ENCODE data around the gene PDE10A. TPM values are rescaled to one million over a fixed set of nuclear protein-coding genes. Genes with fewer than 3 reads are reported as not detected.

PDE10A gene
- polyA plus RNA-seq, 3 donors: not detected

DNA sequence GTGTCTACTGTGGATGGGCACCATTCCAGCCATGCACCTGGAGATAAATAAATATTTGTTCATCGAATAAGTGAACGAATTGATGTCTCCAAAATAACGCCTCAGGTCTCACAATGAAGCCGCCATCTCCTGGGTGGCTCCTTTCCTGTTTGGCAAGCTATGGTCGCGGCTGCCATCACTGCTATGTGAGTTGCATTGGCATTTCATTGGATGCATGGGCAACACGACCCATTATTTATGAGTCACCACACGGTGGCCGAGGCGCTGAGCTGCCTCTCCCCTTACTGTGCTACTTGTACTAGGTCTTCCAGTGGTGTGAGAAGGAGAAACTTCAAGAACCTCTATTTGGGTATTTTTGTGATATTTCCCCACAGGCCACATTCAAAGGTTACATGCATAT is 21.3 kb upstream of the PDE10A start:
- Histone ChIP-seq H3K36me3 (replicated peaks in 1 of 2; ENCODE audit: control insufficient read depth in 1 of 2, insufficient read depth in 2 of 2, low read length in 2 of 2) (no peaks in the 10 kb centered on the region), H3K79me2 (ENCODE audit: insufficient read depth, low read length) (no peaks in the 10 kb centered on the region), H3K27me3 (ENCODE audit: control insufficient read depth in 2 of 2, insufficient read depth in 2 of 2, low read length in 2 of 2) (no peaks in the 10 kb centered on the region), H3K4me1 (ENCODE audit: control insufficient read depth in 1 of 2, insufficient read depth in 2 of 2, low read length in 2 of 2) (no peaks in the 10 kb centered on the region), H3K9me3 (replicated peaks in 1 of 2; ENCODE audit: control insufficient read depth in 1 of 2, insufficient read depth in 1 of 2, low read length in 2 of 2) (peaks cover 0 to 4% of the 10 kb centered on the region in 2 donors), H3K9ac (ENCODE audit: insufficient read depth, low read length, poor library complexity, severe bottlenecking) (no peak overlapping the region), H4K20me1 (ENCODE audit: insufficient read depth, low read length) (no peaks in the 10 kb centered on the region), H3K4me3 (replicated peaks in 1 of 3; ENCODE audit: low read depth in 2 of 3, low read length in 3 of 3) (no peak overlapping the region), H3K4me2 (replicated peaks; ENCODE audit: extremely low read depth, low read length, poor library complexity, severe bottlenecking) (no peak overlapping the region), H2AFZ (ENCODE audit: insufficient read depth, low read depth, low read length, poor library complexity, severe bottlenecking) (no peak overlapping the region), H3K27ac (ENCODE audit: low read depth in 1 of 2, low read length in 2 of 2) (no peak overlapping the region)
- Mint-ChIP-seq H3K4me1 (no peaks in the 10 kb centered on the region), H3K27ac (no peak overlapping the region), H3K9me3 (peaks cover 0 to 10% (median 4%) of the 10 kb centered on the region in 7 donors), H3K36me3 (no peaks in the 10 kb centered on the region), H3K4me3 (no peak overlapping the region), H3K27me3 (ENCODE audit: low read depth in 3 of 3) (peaks cover 2 to 10% (median 4%) of the 10 kb centered on the region in 3 donors)
- intact Hi-C loops (cut with micrococcal nuclease): no loop called here
- DNase-seq: no peak
- TF ChIP-seq, protein P1, sequence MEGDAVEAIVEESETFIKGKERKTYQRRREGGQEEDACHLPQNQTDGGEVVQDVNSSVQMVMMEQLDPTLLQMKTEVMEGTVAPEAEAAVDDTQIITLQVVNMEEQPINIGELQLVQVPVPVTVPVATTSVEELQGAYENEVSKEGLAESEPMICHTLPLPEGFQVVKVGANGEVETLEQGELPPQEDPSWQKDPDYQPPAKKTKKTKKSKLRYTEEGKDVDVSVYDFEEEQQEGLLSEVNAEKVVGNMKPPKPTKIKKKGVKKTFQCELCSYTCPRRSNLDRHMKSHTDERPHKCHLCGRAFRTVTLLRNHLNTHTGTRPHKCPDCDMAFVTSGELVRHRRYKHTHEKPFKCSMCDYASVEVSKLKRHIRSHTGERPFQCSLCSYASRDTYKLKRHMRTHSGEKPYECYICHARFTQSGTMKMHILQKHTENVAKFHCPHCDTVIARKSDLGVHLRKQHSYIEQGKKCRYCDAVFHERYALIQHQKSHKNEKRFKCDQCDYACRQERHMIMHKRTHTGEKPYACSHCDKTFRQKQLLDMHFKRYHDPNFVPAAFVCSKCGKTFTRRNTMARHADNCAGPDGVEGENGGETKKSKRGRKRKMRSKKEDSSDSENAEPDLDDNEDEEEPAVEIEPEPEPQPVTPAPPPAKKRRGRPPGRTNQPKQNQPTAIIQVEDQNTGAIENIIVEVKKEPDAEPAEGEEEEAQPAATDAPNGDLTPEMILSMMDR (IDR thresholded peaks at IDR 0.05): no peak
- 80% methylated on average over 7 of the region's 10 CpGs for WGBS (ENCODE audit: insufficient coverage)

DNA sequence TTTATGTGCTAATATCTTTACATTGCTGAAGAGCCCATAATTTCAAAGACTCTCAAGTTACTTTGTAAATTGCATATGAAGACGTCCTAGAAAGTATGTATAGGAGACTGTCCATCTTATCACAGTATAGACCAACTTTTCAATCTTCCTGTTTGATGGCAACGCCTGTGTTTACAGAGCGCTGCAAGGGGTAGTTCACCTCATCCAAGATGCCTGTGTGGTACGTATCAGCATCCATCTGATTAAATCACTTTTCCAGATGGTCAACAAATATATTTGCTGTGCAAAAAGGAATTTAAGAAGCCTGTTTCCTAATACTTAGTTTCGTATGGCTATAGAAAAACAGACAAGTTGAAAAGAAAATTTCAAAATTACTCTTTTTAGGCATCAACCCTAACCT is 17.9 kb upstream of the PDE10A start:
- H3K4me3 ChIP-seq (replicated peaks in 1 of 3; ENCODE audit: low read depth in 2 of 3, low read length in 3 of 3): no peak overlapping the region
- no peak overlapping the region for H3K9ac ChIP-seq (ENCODE audit: insufficient read depth, low read length, poor library complexity, severe bottlenecking)
- H3K27ac ChIP-seq (ENCODE audit: low read depth in 1 of 2, low read length in 2 of 2): no peak overlapping the region
- H3K27me3 ChIP-seq (ENCODE audit: control insufficient read depth in 2 of 2, insufficient read depth in 2 of 2, low read length in 2 of 2): no peaks in the 10 kb centered on the region
- intact Hi-C loops (cut with micrococcal nuclease): no loop called here
- H3K79me2 ChIP-seq (ENCODE audit: insufficient read depth, low read length): no peaks in the 10 kb centered on the region
- no peaks in the 10 kb centered on the region for H4K20me1 ChIP-seq (ENCODE audit: insufficient read depth, low read length)
- H2AFZ ChIP-seq (ENCODE audit: insufficient read depth, low read depth, low read length, poor library complexity, severe bottlenecking): no peak overlapping the region
- Mint-ChIP-seq H3K36me3 (no peaks in the 10 kb centered on the region), H3K9me3 (peaks cover 0 to 11% (median 2%) of the 10 kb centered on the region in 7 donors), H3K27ac (no peak overlapping the region), H3K4me3 (no peak overlapping the region), H3K27me3 (ENCODE audit: low read depth in 3 of 3) (peaks cover 3 to 4% (median 4%) of the 10 kb centered on the region in 3 donors), H3K4me1 (no peaks in the 10 kb centered on the region)
- H3K9me3 ChIP-seq (replicated peaks in 1 of 2; ENCODE audit: control insufficient read depth in 1 of 2, insufficient read depth in 1 of 2, low read length in 2 of 2): no peaks in the 10 kb centered on the region
- no peaks in the 10 kb centered on the region for H3K36me3 ChIP-seq (replicated peaks in 1 of 2; ENCODE audit: control insufficient read depth in 1 of 2, insufficient read depth in 2 of 2, low read length in 2 of 2)
- no CpG with 5 or more reads among the region's 5 CpGs for WGBS (ENCODE audit: insufficient coverage)
- no peak overlapping the region for H3K4me2 ChIP-seq (replicated peaks; ENCODE audit: extremely low read depth, low read length, poor library complexity, severe bottlenecking)
- TF ChIP-seq, protein P1 (IDR thresholded peaks at IDR 0.05): no peak
- H3K4me1 ChIP-seq (ENCODE audit: control insufficient read depth in 1 of 2, insufficient read depth in 2 of 2, low read length in 2 of 2): no peaks in the 10 kb centered on the region
- DNase-seq: no peak

Measured in CD14-positive monocyte (primary cell).